BE2C (cell line): ENCODE results near the gene POLQ.

Source experiments
- DNase-seq: peaks from one replicate; pipeline ENCODE4 v3.0.0-alpha.2; 2020
- H3K27me3 ChIP-seq: fragments of 250-450 bp; sonication (Bioruptor Pico); 2 replicates; pipeline ENCODE4 v1.5.1; 2020; ENCODE audit warnings: mild to moderate bottlenecking
- H3K36me3 ChIP-seq: fragments of 250-450 bp; sonication (Bioruptor Pico); 2 replicates; pipeline ENCODE4 v1.5.1; 2020; ENCODE audit warnings: mild to moderate bottlenecking
- H3K4me1 ChIP-seq: fragments of 250-450 bp; sonication (Bioruptor Pico); 2 replicates; pipeline ENCODE4 v1.5.1; 2020
- H3K4me3 ChIP-seq: 2 replicates; pipeline ENCODE4 v1.5.1; 2011; ENCODE audit warnings: low read depth, low read length
- H3K9me3 ChIP-seq: fragments of 250-450 bp; sonication (Bioruptor Pico); 2 replicates; pipeline ENCODE4 v1.5.1; 2020
- TF ChIP-seq, protein P1 (sequence below): IDR thresholded peaks from 2 replicates; pipeline ENCODE4 v1.5.1; 2012; ENCODE audit warnings: mild to moderate bottlenecking, low read depth, low read length

The POLQ gene

DNA sequence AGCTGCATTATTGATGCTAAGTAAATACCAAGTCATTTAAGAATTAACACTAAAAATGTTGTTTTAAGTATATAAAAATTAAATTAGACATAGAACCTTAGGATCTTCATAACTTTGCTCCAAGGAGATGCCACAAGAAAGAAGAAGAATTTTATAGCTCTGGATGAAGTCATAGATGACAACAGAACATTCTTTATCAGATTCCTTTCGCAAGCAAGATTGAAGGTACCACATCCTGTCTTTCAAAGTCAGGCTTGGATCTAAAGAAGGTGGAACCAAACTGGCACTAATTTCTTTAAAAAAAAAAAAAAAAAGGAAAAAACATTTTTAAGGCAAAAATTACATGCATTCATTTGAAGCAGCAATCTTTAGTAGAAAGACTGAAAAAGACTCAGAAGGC is 62.5 kb downstream of the POLQ start:
- TF ChIP-seq, protein P1, sequence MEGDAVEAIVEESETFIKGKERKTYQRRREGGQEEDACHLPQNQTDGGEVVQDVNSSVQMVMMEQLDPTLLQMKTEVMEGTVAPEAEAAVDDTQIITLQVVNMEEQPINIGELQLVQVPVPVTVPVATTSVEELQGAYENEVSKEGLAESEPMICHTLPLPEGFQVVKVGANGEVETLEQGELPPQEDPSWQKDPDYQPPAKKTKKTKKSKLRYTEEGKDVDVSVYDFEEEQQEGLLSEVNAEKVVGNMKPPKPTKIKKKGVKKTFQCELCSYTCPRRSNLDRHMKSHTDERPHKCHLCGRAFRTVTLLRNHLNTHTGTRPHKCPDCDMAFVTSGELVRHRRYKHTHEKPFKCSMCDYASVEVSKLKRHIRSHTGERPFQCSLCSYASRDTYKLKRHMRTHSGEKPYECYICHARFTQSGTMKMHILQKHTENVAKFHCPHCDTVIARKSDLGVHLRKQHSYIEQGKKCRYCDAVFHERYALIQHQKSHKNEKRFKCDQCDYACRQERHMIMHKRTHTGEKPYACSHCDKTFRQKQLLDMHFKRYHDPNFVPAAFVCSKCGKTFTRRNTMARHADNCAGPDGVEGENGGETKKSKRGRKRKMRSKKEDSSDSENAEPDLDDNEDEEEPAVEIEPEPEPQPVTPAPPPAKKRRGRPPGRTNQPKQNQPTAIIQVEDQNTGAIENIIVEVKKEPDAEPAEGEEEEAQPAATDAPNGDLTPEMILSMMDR: no peak
- no peak for DNase-seq

DNA sequence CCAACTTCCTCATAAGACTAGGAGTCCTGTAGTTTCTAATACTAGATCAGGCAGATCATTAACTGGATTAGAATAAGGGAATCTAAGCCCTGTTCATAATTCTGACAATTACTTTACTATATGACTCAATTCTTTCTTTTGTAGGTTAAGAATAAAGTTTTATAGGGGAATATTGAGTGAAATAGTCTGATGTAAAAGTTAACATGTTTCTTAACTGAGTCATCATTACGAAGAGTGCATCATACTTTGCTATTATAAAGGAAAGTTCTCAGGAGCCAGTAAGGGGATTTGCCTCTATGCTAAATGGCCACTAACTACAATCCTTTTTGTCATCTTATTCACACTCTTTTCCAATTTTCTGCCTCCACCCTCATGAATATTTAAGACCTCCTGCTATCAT is 63.1 kb downstream of the POLQ start:
- DNase-seq: no peak
- H3K9me3 ChIP-seq: no peaks in the 10 kb centered on the region
- no peaks in the 10 kb centered on the region; the same call in 1 of the 2 replicates for H3K4me1 ChIP-seq
- H3K4me3 ChIP-seq: no peak overlapping the region
- no peaks in the 10 kb centered on the region for H3K27me3 ChIP-seq
- peaks cover 25% of the 10 kb centered on the region for H3K36me3 ChIP-seq
- TF ChIP-seq, protein P1: no peak

More for the DNA sequence above, 62.5 kb downstream of the POLQ start:
- Histone ChIP-seq H3K27me3 (no peaks in the 10 kb centered on the region), H3K4me1 (no peaks in the 10 kb centered on the region; the same call in 1 of the 2 replicates), H3K36me3 (peaks cover 26% of the 10 kb centered on the region), H3K9me3 (no peaks in the 10 kb centered on the region), H3K4me3 (no peak overlapping the region)

DNA sequence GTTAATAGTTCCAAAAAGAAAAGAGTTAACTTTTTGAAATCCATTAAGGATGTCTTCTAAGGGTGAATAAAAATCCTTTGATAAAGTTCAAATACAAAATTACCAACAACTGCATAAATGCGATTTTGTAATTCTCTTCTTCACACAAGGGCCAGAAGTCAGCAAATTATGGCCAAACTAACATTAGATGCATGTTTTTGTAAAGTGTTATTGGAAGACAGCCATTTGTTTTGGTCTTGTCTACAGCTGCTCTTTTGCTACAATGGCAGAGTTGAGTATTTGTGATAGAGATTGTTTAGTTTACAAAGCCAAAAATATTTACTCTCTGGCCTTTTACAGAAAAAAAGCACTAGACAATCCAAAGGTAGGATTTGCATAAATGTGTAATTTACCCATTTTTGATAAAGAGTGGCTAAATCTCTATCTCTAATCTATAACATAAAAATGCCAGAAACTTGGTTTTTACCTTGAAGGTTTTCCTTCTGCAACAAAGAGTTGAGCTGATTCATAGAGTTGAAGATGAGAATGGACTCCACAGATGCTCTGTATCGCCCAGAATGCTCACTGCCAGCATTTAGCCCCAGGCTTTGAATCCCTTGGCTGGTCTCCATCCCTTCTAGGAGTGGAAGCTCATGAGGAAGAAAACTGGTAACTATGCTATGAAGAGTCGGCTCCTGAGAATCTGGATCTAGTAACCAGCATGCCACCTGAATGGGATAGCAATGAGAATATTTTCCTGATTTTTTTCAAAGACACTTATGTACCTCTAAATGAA is 64.5 kb downstream of the POLQ start:
- H3K9me3 ChIP-seq: no peaks in the 10 kb centered on the region
- no peak overlapping the region for H3K4me3 ChIP-seq
- no peaks in the 10 kb centered on the region for H3K27me3 ChIP-seq
- no peaks in the 10 kb centered on the region; the same call in 1 of the 2 replicates for H3K4me1 ChIP-seq
- TF ChIP-seq, protein P1: no peak
- H3K36me3 ChIP-seq: peaks cover 24% of the 10 kb centered on the region
- DNase-seq: no peak

DNA sequence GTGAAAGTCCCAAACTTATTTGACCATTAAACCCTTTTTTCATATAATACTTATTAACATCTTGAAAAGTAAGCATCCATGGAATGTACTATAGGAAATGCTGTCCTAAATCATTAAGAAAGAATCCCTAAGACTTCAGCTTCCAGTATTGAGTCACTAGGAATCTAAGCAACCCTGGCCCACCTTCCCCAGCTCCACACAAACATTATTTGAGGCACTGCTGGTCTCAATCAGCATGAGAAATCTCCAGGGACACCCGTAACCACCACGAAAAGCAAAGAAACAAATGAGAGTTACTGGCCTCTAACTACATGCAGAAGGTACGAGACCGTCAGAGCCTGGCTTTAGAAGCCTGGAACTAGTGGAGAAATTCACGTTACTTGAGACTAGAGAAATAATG is 68.2 kb downstream of the POLQ start:
- TF ChIP-seq, protein P1: no peak
- H3K9me3 ChIP-seq: no peaks in the 10 kb centered on the region
- H3K36me3 ChIP-seq: peaks cover 33% of the 10 kb centered on the region
- no peaks in the 10 kb centered on the region for H3K27me3 ChIP-seq
- DNase-seq: no peak
- H3K4me3 ChIP-seq: no peak overlapping the region
- no peaks in the 10 kb centered on the region; the same call in 1 of the 2 replicates for H3K4me1 ChIP-seq

DNA sequence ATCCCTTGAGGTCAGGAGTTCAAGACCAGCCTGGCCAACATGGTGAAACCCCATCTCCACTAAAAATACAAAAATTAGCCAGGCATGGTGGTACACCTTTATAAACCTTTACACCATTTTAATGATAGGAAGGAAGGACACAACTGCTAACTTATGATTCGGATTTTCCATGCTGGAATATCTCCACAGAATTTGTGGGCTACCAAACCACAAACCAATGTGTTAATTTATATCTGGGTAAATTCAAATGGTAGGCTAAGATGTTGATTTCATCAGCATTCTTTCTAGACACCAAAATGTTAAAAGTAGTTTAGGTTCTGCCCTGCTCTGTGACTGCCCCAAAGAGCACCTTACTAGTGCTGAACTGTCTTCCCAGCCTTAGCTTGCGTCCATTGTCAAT is 72.8 kb downstream of the POLQ start:
- Histone ChIP-seq H3K4me1 (no peaks in the 10 kb centered on the region), H3K9me3 (no peaks in the 10 kb centered on the region), H3K4me3 (no peak overlapping the region), H3K36me3 (peaks cover 36% of the 10 kb centered on the region), H3K27me3 (no peaks in the 10 kb centered on the region)
- DNase-seq: no peak
- TF ChIP-seq, protein P1: no peak

DNA sequence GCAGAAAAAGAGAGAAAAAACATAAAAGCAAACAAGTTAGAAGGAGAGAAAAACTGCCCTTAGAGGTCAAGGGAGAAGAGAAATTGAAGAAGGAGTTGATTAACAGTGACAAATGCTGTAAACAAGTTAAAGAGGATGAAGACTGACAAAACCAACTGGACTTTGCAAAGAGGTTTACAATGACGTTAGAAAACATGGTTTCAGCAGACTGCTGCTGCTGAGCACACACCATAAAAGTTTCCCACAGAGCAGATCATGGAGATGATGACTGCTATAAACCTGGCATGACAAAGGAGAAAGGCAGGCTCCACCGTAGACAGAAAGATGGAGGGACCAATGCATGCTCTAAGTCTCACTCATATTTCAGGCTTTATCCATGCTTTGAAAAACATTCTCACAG is 78.7 kb downstream of the POLQ start:
- TF ChIP-seq, protein P1: no peak
- no peak for DNase-seq
- Histone ChIP-seq H3K27me3 (no peaks in the 10 kb centered on the region), H3K4me1 (no peaks in the 10 kb centered on the region), H3K36me3 (peaks cover 30% of the 10 kb centered on the region), H3K9me3 (no peaks in the 10 kb centered on the region), H3K4me3 (no peak overlapping the region)
